Measurements from ENCODE around the gene CDCA5. TPM values are rescaled to one million over a fixed set of nuclear protein-coding genes. Genes with fewer than 3 reads are reported as not detected.

Gene CDCA5
- total RNA-seq, 1 experiment from 2014 or later = 17.3 TPM

GRCh38 chr11:65072631-65072966 lies 11.2 kb downstream of the CDCA5 start:
- no TSS peak for BruUV-seq (replicated peaks)
- H3K36me3 Mint-ChIP-seq (ENCODE audit: insufficient read depth, unreplicated experiment) = no peaks in the 10 kb centered on the region
- H3K4me1 Mint-ChIP-seq (ENCODE audit: insufficient read depth, unreplicated experiment) = no peaks in the 10 kb centered on the region
- no peak overlapping the region for H3K27ac Mint-ChIP-seq (ENCODE audit: low read depth, unreplicated experiment)
- intact Hi-C loops (cut with micrococcal nuclease) = no loop called here
- no peak overlapping the region for H3K4me3 Mint-ChIP-seq (ENCODE audit: unreplicated experiment)
- DNase-seq (ENCODE audit: unreplicated experiment) = no peak
- CTCF ChIA-PET = interaction anchor here (0.7 to 1.6 kb wide), 2 partner anchors 40 to 58 kb away, joined by 4 to 5 read pairs; partner anchors contain the start of gene ARL2
- TF ChIP-seq CTCF (IDR thresholded peaks at IDR 0.05; ENCODE audit: unreplicated experiment) = no peak
- POLR2A ChIA-PET = interaction anchor here (0.6 kb wide), 2 partner anchors 150 to 202 kb away, joined by 3 to 4 read pairs; no protein-coding TSS in a partner anchor
- no peaks in the 10 kb centered on the region for H3K9me3 Mint-ChIP-seq (ENCODE audit: unreplicated experiment)
- no peaks in the 10 kb centered on the region for H3K27me3 Mint-ChIP-seq (ENCODE audit: insufficient read depth, unreplicated experiment)

- TF ChIP-seq CTCF (IDR thresholded peaks at IDR 0.05; ENCODE audit: unreplicated experiment) = no peak
- ChIA-PET POLR2A (interaction anchor here (0.6 kb wide), 3 partner anchors 150 to 662 kb away, joined by 3 to 4 read pairs (median 3); no protein-coding TSS in a partner anchor), CTCF (interaction anchor here (0.6 to 1.6 kb wide), 2 partner anchors 24 to 58 kb away, joined by 3 to 5 read pairs; partner anchors contain the start of gene ARL2)
- no peaks in the 10 kb centered on the region for H3K4me1 Mint-ChIP-seq (ENCODE audit: insufficient read depth, unreplicated experiment)
- no peak overlapping the region for H3K27ac Mint-ChIP-seq (ENCODE audit: low read depth, unreplicated experiment)
- H3K27me3 Mint-ChIP-seq (ENCODE audit: insufficient read depth, unreplicated experiment) = no peaks in the 10 kb centered on the region
- no peaks in the 10 kb centered on the region for H3K9me3 Mint-ChIP-seq (ENCODE audit: unreplicated experiment)
- no peak for DNase-seq (ENCODE audit: unreplicated experiment)
- H3K36me3 Mint-ChIP-seq (ENCODE audit: insufficient read depth, unreplicated experiment) = no peaks in the 10 kb centered on the region
- BruUV-seq (replicated peaks) = no TSS peak
- intact Hi-C loops (cut with micrococcal nuclease) = no loop called here
- no peak overlapping the region for H3K4me3 Mint-ChIP-seq (ENCODE audit: unreplicated experiment)
Measured at GRCh38 chr11:65071907-65072630, 11.8 kb downstream of the CDCA5 start.

DNA sequence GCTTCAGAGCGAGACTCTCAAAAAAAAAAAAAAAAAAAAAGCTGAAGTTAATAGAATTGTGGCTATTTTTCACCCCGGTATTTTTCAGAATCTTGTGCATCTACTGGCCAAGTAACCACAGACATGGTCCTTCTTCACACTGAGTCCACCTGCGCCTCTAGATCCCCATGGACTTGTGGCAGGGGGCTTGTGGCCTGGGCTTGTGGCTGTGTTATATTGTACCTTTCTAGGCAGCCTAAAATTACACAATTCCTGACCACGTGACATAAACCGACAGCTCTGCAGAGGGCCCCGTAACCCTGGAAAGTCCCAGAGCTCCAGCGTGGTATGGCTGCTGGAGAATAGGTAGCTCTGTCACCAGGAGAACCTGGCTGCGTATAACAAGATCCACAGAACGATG lies 14.6 kb downstream of the CDCA5 start:
- H3K4me1 Mint-ChIP-seq (ENCODE audit: insufficient read depth, unreplicated experiment) = peaks cover 5% of the 10 kb centered on the region
- no TSS peak for BruUV-seq (replicated peaks)
- no peak for TF ChIP-seq CTCF (IDR thresholded peaks at IDR 0.05; ENCODE audit: unreplicated experiment)
- H3K27me3 Mint-ChIP-seq (ENCODE audit: insufficient read depth, unreplicated experiment) = no peaks in the 10 kb centered on the region
- DNase-seq (ENCODE audit: unreplicated experiment) = peak; percentile 44
- H3K9me3 Mint-ChIP-seq (ENCODE audit: unreplicated experiment) = no peaks in the 10 kb centered on the region
- H3K4me3 Mint-ChIP-seq (ENCODE audit: unreplicated experiment) = no peak overlapping the region
- intact Hi-C loops (cut with micrococcal nuclease) = no loop called here
- H3K36me3 Mint-ChIP-seq (ENCODE audit: insufficient read depth, unreplicated experiment) = no peaks in the 10 kb centered on the region
- POLR2A ChIA-PET = interaction anchor here (0.6 to 1.0 kb wide), 5 partner anchors 21 to 63 kb away, joined by 3 read pairs; partner anchors contain the start of gene ARL2
- no peak overlapping the region for H3K27ac Mint-ChIP-seq (ENCODE audit: low read depth, unreplicated experiment)
- CTCF ChIA-PET = interaction anchor here (0.6 to 1.6 kb wide), 5 partner anchors 9 to 179 kb away, joined by 3 to 8 read pairs (median 3); partner anchors contain the start of gene ARL2

DNA sequence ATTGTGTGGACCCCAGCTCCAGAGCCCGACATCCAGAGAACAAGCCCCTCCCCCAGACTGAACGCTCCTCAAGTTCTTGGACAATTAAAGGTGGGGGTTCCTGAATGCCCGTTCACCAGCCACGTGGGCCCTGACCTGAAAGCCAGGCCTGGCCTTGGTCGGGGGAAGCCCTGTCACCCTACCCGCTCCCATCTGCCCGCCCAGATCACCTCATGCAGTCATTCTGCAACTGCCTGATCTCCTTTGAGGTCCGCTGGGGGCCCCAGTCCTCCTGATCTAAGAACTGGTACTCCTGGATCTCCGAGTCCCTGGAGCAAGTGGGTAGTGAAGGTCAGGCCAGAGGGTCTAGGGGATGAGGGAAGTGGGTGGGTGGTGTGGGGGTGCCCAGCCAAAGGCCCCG lies 16.4 kb downstream of the CDCA5 start:
- H3K4me1 Mint-ChIP-seq (ENCODE audit: insufficient read depth, unreplicated experiment) = peaks cover 5% of the 10 kb centered on the region
- intact Hi-C loops (cut with micrococcal nuclease) = no loop called here
- H3K27ac Mint-ChIP-seq (ENCODE audit: low read depth, unreplicated experiment) = no peak overlapping the region

More for the DNA sequence above, 16.4 kb downstream of the CDCA5 start:
- CTCF ChIA-PET = interaction anchor here (1.5 kb wide), 1 partner anchor 39 kb away, joined by 3 read pairs; no protein-coding TSS in a partner anchor
- Mint-ChIP-seq H3K36me3 (ENCODE audit: insufficient read depth, unreplicated experiment) (no peaks in the 10 kb centered on the region), H3K9me3 (ENCODE audit: unreplicated experiment) (no peaks in the 10 kb centered on the region), H3K27me3 (ENCODE audit: insufficient read depth, unreplicated experiment) (no peaks in the 10 kb centered on the region), H3K4me3 (ENCODE audit: unreplicated experiment) (no peak overlapping the region)
- POLR2A ChIA-PET = no interaction called here
- TF ChIP-seq CTCF (IDR thresholded peaks at IDR 0.05; ENCODE audit: unreplicated experiment) = no peak
- BruUV-seq (replicated peaks) = no TSS peak
- no peak for DNase-seq (ENCODE audit: unreplicated experiment)

All from MCF 10A (cell line).